Measurements from ENCODE around the gene GPR107. TPM values are rescaled to one million over a fixed set of nuclear protein-coding genes. Genes with fewer than 3 reads are reported as not detected.

Gene GPR107
- total and polyA plus RNA-seq, 2 experiments from 2014 or later, result 6.2 to 30.7 TPM

- Histone ChIP-seq H4K20me1 (replicated peaks; ENCODE audit: insufficient read depth) (0 out of 2 replicates have a peak, but pooled peaks cover 3% of the 10 kb centered on the region), H3K27ac (ENCODE audit: low read depth) (no peak overlapping the region), H3K79me2 (replicated peaks; ENCODE audit: insufficient read depth) (peaks cover 65% of the 10 kb centered on the region), H3K27me3 (ENCODE audit: insufficient read depth) (no peaks in the 10 kb centered on the region), H3K36me3 (ENCODE audit: insufficient read depth) (no peaks in the 10 kb centered on the region), H3K4me3 (no peak overlapping the region), H2AFZ (no peak overlapping the region), H3K4me1 (ENCODE audit: insufficient read depth) (peaks cover 15% of the 10 kb centered on the region; the same call in 1 of the 2 replicates), H3K9me2 (ENCODE audit: insufficient read depth) (no peaks in the 10 kb centered on the region), H3F3A (replicated peaks; ENCODE audit: low read depth) (no peaks in the 10 kb centered on the region), H3K4me2 (no peak overlapping the region)
- no peak for TF ChIP-seq NANOG (IDR thresholded peaks at IDR 0.05; ENCODE audit: borderline replicate concordance)
- no peak for TF ChIP-seq ETS1 (IDR thresholded peaks at IDR 0.05)
- TF ChIP-seq JUNB (IDR thresholded peaks at IDR 0.05; ENCODE audit: unreplicated experiment), result no peak
- no peak for TF ChIP-seq CREB1 (CRISPR knock-in tag; IDR thresholded peaks at IDR 0.05; ENCODE audit: low read depth)
- no peak for ATAC-seq
- peaks cover 16% of the 10 kb centered on the region for H3K27me3 Mint-ChIP-seq (ENCODE audit: insufficient read depth, low read depth, poor library complexity)
- H3K9me3 Mint-ChIP-seq, result no peaks in the 10 kb centered on the region
- DNase-seq (ENCODE audit: low spot score), result no peak
- H3K36me3 Mint-ChIP-seq (ENCODE audit: low read depth), result no peaks in the 10 kb centered on the region
- H3K4me3 Mint-ChIP-seq, result no peak overlapping the region
- peaks cover 18% of the 10 kb centered on the region for H3K4me1 Mint-ChIP-seq
- no peak overlapping the region for H3K27ac Mint-ChIP-seq
Observed at GRCh38 chr9:130180516-130180915, 126.8 kb downstream of the GPR107 start.

GRCh38 chr9:130181678-130182380, 128.1 kb downstream of the GPR107 start:
- Histone ChIP-seq H3K36me3 (ENCODE audit: insufficient read depth) (no peaks in the 10 kb centered on the region), H3K27ac (ENCODE audit: low read depth) (no peak overlapping the region), H4K20me1 (replicated peaks; ENCODE audit: insufficient read depth) (0 out of 2 replicates have a peak, but pooled peaks cover 7% of the 10 kb centered on the region), H3K27me3 (ENCODE audit: insufficient read depth) (no peaks in the 10 kb centered on the region), H3K79me2 (replicated peaks; ENCODE audit: insufficient read depth) (peaks cover 66% of the 10 kb centered on the region), H3K9me2 (ENCODE audit: insufficient read depth) (no peaks in the 10 kb centered on the region), H3K4me2 (no peak overlapping the region), H2AFZ (no peak overlapping the region), H3F3A (replicated peaks; ENCODE audit: low read depth) (no peaks in the 10 kb centered on the region), H3K4me1 (ENCODE audit: insufficient read depth) (peaks cover 24% of the 10 kb centered on the region; the same call in 1 of the 2 replicates), H3K4me3 (no peak overlapping the region)
- Mint-ChIP-seq H3K27me3 (ENCODE audit: insufficient read depth, low read depth, poor library complexity) (peaks cover 23% of the 10 kb centered on the region), H3K9me3 (no peaks in the 10 kb centered on the region), H3K27ac (no peak overlapping the region), H3K36me3 (ENCODE audit: low read depth) (no peaks in the 10 kb centered on the region), H3K4me3 (no peak overlapping the region), H3K4me1 (peaks cover 31% of the 10 kb centered on the region)
- ATAC-seq (no peak), DNase-seq (ENCODE audit: low spot score) (no peak)
- TF ChIP-seq CTCF (conservative IDR thresholded peaks at IDR 0.05; ENCODE audit: low read depth in 2 of 2) (no peak), JUNB (IDR thresholded peaks at IDR 0.05; ENCODE audit: unreplicated experiment) (no peak), EZH2 (IDR thresholded peaks at IDR 0.05; ENCODE audit: low read depth, unreplicated experiment) (no peak), CREB1 (CRISPR knock-in tag; IDR thresholded peaks at IDR 0.05; ENCODE audit: low read depth) (no peak), ZNF462 (CRISPR knock-in tag; IDR thresholded peaks at IDR 0.05) (no peak), ZNF114 (CRISPR knock-in tag; IDR thresholded peaks at IDR 0.05) (no peak), POLR2AphosphoS5 (IDR thresholded peaks at IDR 0.05; ENCODE audit: low read depth) (no peak), STAT1 (IDR thresholded peaks at IDR 0.05; ENCODE audit: unreplicated experiment) (no peak)

All from GM23338 (cell line).